RWPE2 (cell line): ENCODE data around the gene ZNF283.

Experiments
- ATAC-seq: fragments of 200-7000 bp; cut with Tn5 transposase; 3 replicates; pipeline ENCODE4 v1.9.1; 2021; ENCODE audit warnings: low read depth
- DNase-seq: peaks from one replicate; pipeline ENCODE4 v3.0.0-alpha.2; 2020; ENCODE audit warnings: low spot score
- H3K27ac ChIP-seq: fragments of 450-650 bp; 2 replicates; pipeline ENCODE4 v1.5.1; 2017; ENCODE audit warnings: mild to moderate bottlenecking; ENCODE audit not compliant: poor library complexity, severe bottlenecking
- H3K27me3 ChIP-seq: fragments of 250-450 bp; sonication (Bioruptor Pico); 2 replicates; pipeline ENCODE4 v1.5.1; 2021; ENCODE audit warnings: mild to moderate bottlenecking, moderate library complexity; ENCODE audit not compliant: insufficient read depth, poor library complexity, severe bottlenecking
- H3K36me3 ChIP-seq: fragments of 250-450 bp; sonication (Bioruptor Pico); 2 replicates; pipeline ENCODE4 v1.5.1; 2020; ENCODE audit warnings: low read depth, mild to moderate bottlenecking, moderate library complexity
- H3K4me1 ChIP-seq: fragments of 250-450 bp; sonication (Bioruptor Pico); 2 replicates; pipeline ENCODE4 v1.5.1; 2021; ENCODE audit warnings: mild to moderate bottlenecking, moderate library complexity; ENCODE audit not compliant: insufficient read depth, poor library complexity, severe bottlenecking
- H3K4me3 ChIP-seq: fragments of 250-450 bp; sonication (Bioruptor Pico); 2 replicates; pipeline ENCODE4 v1.5.1; 2021; ENCODE audit warnings: mild to moderate bottlenecking, moderate library complexity; ENCODE audit not compliant: severe bottlenecking
- H3K9me3 ChIP-seq: fragments of 250-450 bp; sonication (Bioruptor Pico); 2 replicates; pipeline ENCODE4 v1.5.1; 2021; ENCODE audit warnings: mild to moderate bottlenecking, moderate library complexity; ENCODE audit not compliant: severe bottlenecking
- TF ChIP-seq, protein P1 (sequence below): fragments of 450-650 bp; IDR thresholded peaks from one replicate; pipeline ENCODE4 v1.5.1; 2017; ENCODE audit warnings: mild to moderate bottlenecking, moderate library complexity; ENCODE audit not compliant: poor library complexity, severe bottlenecking

Gene ZNF283

DNA sequence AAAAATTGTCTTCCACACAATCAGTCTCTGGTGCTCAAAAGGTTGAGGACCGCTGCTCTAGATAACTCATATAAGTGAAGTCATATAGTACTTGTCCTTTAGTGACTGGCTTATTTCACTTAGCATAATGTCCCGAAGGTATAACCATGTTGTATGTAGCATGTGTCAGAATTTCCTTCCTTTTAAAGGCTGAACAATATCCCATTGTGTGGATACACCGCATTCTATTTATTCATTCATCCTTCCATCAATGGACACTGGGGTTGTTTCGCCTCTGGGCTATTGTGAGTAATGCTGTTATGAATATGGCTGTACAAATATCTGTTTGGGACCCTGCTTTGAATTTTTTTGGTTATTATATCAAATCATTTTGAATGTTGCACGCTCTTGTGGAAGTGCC, 20.3 kb upstream of the ZNF283 start:
- DNase-seq (no peak), ATAC-seq (no peak)
- no peak overlapping the region for H3K4me3 ChIP-seq
- no peaks in the 10 kb centered on the region for H3K27me3 ChIP-seq
- TF ChIP-seq, protein P1, sequence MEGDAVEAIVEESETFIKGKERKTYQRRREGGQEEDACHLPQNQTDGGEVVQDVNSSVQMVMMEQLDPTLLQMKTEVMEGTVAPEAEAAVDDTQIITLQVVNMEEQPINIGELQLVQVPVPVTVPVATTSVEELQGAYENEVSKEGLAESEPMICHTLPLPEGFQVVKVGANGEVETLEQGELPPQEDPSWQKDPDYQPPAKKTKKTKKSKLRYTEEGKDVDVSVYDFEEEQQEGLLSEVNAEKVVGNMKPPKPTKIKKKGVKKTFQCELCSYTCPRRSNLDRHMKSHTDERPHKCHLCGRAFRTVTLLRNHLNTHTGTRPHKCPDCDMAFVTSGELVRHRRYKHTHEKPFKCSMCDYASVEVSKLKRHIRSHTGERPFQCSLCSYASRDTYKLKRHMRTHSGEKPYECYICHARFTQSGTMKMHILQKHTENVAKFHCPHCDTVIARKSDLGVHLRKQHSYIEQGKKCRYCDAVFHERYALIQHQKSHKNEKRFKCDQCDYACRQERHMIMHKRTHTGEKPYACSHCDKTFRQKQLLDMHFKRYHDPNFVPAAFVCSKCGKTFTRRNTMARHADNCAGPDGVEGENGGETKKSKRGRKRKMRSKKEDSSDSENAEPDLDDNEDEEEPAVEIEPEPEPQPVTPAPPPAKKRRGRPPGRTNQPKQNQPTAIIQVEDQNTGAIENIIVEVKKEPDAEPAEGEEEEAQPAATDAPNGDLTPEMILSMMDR, result no peak
- no peaks in the 10 kb centered on the region for H3K4me1 ChIP-seq
- no peaks in the 10 kb centered on the region for H3K9me3 ChIP-seq
- H3K36me3 ChIP-seq, result no peaks in the 10 kb centered on the region
- no peak overlapping the region for H3K27ac ChIP-seq

DNA sequence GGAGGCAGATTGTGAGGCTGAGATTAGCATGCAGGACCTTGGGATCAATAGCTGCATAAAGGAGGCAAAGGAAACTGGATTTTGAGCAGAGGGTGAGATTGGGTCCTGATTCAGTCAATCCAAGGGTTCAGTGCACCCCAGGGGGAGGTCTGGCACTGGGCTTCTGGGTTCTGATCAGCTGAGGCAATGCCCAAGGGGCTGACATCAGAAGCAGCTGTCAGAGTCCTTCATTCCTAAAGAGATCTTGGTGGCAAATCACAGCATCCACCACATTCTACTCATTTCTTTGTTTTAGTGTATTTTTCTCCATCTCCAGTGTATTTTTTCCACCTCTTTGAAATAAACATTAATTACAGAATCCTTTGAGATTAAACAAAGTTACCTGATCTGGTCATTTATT, 19.5 kb upstream of the ZNF283 start:
- no peaks in the 10 kb centered on the region for H3K9me3 ChIP-seq
- H3K4me1 ChIP-seq, result no peaks in the 10 kb centered on the region
- ATAC-seq, result no peak
- H3K27me3 ChIP-seq, result no peaks in the 10 kb centered on the region
- no peak overlapping the region for H3K27ac ChIP-seq
- TF ChIP-seq, protein P1, result no peak
- no peak for DNase-seq
- no peak overlapping the region for H3K4me3 ChIP-seq
- H3K36me3 ChIP-seq, result no peaks in the 10 kb centered on the region

DNA sequence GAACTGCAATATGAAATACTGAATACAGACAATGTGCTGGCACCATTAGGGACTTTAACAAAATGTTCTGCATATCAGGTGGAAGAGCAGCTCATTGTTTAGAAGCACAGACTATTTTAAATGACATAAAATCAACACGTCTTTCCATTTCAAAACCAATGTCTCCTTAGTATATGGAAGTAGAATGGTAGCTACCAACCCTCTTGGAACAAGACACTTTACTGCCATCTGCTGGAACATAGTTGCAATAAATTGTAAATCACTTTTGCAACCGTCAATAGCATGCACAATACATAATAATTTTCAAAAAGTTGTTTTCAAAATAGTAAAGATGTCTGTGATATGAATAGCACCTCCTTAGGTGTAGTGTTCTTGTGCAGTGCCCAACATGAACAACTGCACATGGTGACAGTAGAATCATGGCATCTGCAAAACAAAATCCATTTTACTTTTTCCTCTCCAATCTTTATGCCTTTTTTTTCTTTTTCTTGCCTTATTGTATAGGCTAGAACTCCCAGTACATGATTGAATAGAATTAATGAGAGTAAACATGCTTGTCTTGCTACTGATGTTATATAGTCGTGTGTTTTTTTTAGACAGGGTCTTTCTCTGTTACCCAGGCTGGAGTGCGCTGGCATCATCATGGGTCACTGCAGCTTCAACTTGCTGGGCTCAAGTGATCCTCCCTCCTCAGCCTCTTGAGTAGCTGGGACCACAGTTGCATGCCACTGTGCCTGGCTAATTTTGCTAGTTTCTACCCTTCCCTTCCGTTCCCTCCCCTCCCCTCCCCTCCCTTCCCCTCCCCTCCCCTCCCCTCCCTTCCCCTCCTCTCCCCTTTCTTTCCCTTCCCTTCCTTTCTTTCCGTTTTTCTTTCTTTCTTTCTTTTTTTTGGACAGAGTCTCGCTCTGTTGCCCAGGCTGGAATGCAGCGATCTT, 17.1 kb upstream of the ZNF283 start:
- TF ChIP-seq, protein P1, result peak; percentile 73
- no peaks in the 10 kb centered on the region for H3K9me3 ChIP-seq
- H3K4me1 ChIP-seq, result no peaks in the 10 kb centered on the region
- H3K4me3 ChIP-seq, result no peak overlapping the region
- H3K36me3 ChIP-seq, result no peaks in the 10 kb centered on the region
- no peaks in the 10 kb centered on the region for H3K27me3 ChIP-seq
- DNase-seq (no peak), ATAC-seq (peak; percentile 67; the same call in 2 of the 3 replicates)
- H3K27ac ChIP-seq, result no peak overlapping the region

GRCh38 chr19:43811837-43812236, 15.3 kb upstream of the ZNF283 start:
- Histone ChIP-seq H3K9me3 (no peaks in the 10 kb centered on the region), H3K4me3 (no peak overlapping the region), H3K27ac (no peak overlapping the region), H3K36me3 (no peaks in the 10 kb centered on the region), H3K4me1 (no peaks in the 10 kb centered on the region), H3K27me3 (no peaks in the 10 kb centered on the region)
- ATAC-seq (no peak), DNase-seq (no peak)
- TF ChIP-seq, protein P1, result no peak

GRCh38 chr19:43812259-43812658, 14.9 kb upstream of the ZNF283 start:
- ATAC-seq (no peak), DNase-seq (no peak)
- Histone ChIP-seq H3K9me3 (no peaks in the 10 kb centered on the region), H3K27me3 (no peaks in the 10 kb centered on the region), H3K36me3 (no peaks in the 10 kb centered on the region), H3K4me3 (no peak overlapping the region), H3K4me1 (no peaks in the 10 kb centered on the region), H3K27ac (no peak overlapping the region)
- TF ChIP-seq, protein P1, result no peak
